HG03520 (cell line): ENCODE results near the gene MAMSTR.
"Not testable (repeated sequence)": the region's sequence is repeated elsewhere in the genome, so short reads cannot be mapped to it uniquely, and the experiment has no call there.

Experiments used
- ATAC-seq: cut with Tn5 transposase; IDR thresholded peaks from one replicate; pipeline ENCODE4 v1.9.1; 2021; ENCODE audit warnings: mild to moderate bottlenecking, moderate library complexity; ENCODE audit not compliant: unreplicated experiment

Gene MAMSTR, protein sequence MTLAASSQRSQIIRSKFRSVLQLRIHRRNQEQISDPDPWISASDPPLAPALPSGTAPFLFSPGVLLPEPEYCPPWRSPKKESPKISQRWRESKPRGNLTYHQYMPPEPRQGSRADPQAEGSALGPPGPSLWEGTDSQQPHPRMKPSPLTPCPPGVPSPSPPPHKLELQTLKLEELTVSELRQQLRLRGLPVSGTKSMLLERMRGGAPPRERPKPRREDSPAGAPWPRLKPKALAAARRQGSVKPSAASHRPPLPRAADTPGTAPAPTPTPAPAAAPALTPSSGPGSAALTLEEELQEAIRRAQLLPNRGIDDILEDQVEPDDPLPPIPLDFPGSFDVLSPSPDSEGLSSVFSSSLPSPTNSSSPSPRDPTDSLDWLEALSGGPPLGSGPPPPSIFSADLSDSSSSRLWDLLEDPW

GRCh38 chr19:48719263-48720171 is at the start of gene MAMSTR:
Gene MAMSTR, minus strand, starts transcription at chr19:48719725. Its CDS starts 694 bp downstream, at chr19:48719031.
- ATAC-seq: no peak

DNA sequence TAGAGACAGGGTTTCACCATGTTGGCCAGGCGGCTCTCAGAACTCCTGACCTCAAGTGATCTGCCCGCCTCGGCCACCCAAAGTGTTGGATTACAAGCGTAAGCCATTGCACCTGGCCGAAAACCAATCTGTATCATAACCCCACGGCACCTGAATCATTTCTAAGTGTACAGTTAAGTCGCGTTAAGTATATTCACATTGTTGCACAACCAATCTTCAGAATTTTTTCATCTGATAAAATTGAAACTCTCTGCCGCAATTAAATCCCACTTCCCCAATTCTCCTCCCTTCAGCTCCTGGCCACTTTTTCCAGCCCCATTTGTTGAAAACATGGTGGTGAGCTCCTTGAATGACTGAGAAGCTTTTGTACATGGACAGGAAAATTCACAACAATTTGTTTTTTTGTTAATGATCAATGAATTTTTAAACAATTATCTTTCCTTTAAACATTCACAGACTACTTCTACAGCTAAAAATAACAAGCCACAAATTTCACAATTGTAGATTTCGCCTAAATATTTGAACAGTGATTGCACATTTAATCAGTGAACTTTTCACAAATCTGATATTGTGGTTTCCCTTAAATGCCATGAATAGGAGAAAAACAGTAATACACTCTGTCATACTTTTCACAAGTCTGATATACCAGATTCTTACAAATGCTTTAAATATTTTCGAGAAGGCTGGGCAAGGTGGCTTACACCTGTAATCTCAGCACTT is 49.6 kb upstream of the MAMSTR start:
- ATAC-seq: no peak

DNA sequence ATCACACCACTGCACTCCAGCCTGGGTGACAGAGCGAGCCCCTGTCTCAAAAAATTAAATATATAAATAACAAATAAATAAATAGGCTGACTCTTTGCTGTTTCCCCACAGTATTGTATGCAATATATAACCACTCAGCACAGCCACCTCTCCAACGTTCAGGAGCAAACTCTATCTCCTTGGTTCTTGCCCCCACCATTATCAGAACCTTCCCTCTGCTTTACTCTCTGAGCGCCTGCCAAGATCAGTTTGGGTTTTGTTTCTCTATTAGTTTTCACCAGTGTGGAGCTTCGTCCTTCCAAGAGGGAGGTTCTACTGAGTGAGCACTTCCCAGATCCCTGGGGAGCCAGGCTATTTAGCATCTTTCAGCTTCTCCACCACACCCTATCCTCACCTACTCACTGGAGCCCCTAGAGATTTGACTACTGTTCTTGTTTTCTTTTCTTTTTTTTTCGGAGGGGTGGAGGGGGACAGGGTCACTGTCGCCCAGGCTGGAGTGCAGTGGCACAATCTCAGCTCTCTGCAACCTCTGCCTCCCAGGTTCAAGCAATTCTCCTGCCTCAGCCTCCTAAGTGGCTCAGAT is 48.7 kb upstream of the MAMSTR start:
- ATAC-seq: not testable (repeated sequence)

DNA sequence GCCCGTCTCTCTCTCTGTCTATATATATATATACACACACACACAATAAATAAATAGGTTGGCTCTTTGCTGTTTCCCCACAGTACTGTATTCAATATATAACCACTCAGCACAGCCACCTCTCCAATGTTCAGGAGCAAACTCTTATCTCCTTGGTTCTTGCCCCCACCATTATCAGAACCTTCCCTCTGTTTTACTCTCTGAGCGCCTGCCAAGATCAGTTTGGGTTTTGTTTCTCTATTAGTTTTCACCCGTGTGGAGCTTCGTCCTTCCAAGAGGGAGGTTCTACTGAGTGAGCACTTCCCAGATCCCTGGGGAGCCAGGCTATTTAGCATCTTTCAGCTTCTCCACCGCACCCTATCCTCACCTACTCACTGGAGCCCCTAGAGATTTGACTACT is 46.3 kb upstream of the MAMSTR start:
- not testable (repeated sequence) for ATAC-seq

DNA sequence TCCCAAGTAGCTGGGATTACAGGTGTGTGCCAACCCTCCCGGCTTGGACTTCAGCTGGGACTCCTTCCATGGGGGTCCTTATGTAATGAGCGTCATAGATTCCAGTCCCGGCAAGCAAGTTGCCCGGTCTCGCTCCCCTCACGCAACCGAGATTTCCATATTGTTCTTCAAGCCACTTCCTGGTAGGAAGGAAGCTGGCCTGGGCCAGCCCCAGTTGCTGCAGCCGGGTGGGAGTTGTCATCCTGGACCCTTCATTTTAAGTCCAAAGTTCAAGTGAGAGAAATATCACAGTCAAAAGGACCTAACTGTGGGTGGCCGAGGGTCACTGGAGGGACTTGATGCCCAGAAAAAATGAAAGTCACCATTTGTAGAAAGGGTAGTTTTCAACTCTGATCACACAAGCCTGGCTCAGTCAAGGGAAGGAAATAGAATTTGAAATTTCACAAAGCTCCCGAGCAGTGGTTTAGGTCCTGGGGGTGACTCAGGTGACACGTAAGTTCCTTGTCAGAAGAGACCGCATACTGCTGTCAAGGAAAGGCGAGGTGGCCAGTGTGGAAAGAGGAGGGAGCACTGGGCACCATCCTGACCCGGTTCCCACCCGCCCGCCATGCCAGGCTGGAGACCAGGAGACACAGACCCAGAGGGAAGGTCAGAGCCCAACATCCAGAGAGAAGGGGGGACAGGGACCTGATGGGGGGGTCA is 41.1 kb upstream of the MAMSTR start:
- no peak for ATAC-seq

DNA sequence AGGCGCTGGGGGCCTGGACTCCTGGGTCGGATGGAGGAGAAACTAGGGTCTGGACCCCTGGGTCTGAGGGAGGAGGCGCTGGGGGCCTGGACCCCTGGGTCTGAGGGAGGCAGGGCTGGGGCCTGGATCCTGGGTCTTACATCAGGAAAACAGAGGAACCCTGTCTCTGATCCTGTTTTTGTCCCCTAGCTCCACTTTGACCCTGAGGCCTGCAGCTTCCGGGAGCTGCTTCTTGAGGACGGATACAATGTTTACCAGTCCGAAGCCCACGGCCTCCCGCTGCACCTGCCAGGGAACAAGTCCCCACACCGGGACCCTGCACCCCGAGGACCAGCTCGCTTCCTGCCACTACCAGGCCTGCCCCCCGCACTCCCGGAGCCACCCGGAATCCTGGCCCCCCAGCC is 38.2 kb upstream of the MAMSTR start:
- no peak for ATAC-seq

- no peak for ATAC-seq
These were observed 37.7 kb upstream of the MAMSTR start for GRCh38 chr19:48757089-48757675.

GRCh38 chr19:48756686-48757085 is 37.2 kb upstream of the MAMSTR start:
- ATAC-seq: no peak

DNA sequence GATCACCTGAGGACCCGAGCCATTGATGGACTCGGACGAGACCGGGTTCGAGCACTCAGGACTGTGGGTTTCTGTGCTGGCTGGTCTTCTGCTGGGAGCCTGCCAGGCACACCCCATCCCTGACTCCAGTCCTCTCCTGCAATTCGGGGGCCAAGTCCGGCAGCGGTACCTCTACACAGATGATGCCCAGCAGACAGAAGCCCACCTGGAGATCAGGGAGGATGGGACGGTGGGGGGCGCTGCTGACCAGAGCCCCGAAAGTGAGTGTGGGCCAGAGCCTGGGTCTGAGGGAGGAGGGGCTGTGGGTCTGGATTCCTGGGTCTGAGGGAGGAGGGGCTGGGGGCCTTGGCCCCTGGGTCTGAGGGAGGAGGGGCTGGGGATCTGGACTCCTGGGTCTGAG is 36.7 kb upstream of the MAMSTR start:
- ATAC-seq: no peak

- no peak for ATAC-seq
These were observed 36.3 kb upstream of the MAMSTR start for GRCh38 chr19:48755787-48756186.

DNA sequence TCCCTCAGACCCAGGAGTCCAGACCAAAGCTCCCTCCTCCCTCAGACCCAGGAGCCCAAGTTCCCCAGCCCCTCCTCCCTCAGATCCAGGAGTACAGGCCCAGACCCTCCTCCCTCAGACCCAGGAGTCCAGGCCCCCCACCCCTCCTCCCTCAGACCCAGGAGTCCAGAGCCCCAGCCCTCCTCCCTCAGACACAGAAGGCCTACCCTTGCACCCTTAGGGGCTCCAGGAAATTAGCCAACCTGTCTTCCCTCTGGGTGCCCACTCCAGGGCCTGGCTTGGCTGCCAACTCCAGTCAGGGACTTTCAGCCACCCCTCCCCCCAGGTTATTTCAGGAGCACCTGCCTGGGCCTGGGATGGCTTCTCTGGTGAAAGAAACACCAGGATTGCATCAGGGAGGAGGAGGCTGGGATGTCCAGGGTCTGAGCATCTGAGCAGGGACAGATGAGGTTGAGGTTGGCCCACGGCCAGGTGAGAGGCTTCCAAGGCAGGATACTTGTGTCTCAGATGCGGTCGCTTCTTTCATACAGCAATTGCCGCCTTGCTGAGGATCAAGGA is 35.6 kb upstream of the MAMSTR start, which contains the start of gene FGF21:
TSS of gene FGF21 (plus strand) at position 441 of the 558 bp plus-strand sequence. CDS start 713 bp downstream, outside the sequence.
- ATAC-seq: no peak

- no peak for ATAC-seq
These were observed 33.2 kb upstream of the MAMSTR start, which contains the start of gene FUT1 for GRCh38 chr19:48752496-48753365. Gene FUT1, minus strand, starts transcription at chr19:48752641. Its CDS starts 1,360 bp downstream, at chr19:48751281.

- no peak for ATAC-seq
These were observed 32.4 kb upstream of the MAMSTR start for GRCh38 chr19:48751845-48752495.

DNA sequence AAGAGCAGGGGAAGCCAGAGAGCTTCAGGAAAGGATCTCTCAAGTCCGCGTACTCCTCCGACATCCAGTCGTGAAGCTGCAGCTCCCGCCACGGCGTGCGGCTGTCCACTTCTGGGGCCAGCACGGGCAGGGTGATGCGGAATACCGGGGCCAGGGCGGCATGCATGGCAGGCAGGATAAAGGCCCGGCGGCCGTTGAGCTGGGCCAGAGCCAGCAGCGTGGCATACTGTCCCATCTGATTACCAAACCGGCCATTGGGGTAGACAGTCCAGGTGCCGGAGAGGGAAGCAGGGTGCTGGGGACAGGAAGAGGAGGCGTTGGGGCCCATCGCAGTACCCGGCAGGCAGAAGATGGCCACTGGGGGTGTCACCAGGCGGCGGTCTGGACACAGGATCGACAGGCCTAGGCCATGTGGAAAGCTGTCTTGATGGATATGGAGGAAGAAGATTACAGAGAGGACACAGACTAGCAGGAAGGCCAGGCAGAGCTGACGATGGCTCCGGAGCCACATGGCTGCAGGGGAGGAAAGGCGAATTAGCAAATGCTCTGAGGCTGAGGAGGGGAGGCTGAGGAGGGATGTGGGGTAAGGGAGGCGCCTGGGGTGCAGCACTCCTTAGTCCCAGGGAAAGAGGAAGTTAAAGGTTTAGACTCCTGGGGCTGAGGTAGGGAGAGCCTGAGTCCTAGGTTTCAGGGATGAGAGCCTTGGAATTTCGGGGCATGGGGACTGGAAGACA is 31.4 kb upstream of the MAMSTR start:
- ATAC-seq: no peak

DNA sequence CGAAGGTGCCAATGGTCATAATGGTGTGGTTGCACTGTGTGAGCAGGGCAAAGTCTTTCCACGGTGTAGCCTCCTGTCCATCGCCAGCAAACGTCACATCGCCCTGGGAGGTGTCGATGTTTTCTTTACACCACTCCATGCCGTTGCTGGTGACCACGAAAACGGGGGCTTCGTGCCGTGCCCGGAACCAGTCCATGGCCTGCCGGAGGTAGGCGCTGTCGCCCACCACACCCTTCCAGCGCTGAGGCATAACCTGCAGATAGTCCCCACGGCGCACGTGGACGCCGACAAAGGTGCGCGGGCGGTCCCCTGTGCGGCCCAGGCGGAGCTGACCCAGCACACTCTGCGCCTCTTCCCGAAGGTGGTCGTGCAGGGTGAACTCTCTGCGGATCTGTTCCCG is 30.8 kb upstream of the MAMSTR start:
- ATAC-seq: no peak

- no peak for ATAC-seq
These were observed 30.2 kb upstream of the MAMSTR start for GRCh38 chr19:48749571-48750198.
